ENCODE data around the gene C12orf60.

GRCh38 chr12:14827043-14827442, 23.6 kb downstream of the C12orf60 start:
- TF ChIP-seq, protein P1, sequence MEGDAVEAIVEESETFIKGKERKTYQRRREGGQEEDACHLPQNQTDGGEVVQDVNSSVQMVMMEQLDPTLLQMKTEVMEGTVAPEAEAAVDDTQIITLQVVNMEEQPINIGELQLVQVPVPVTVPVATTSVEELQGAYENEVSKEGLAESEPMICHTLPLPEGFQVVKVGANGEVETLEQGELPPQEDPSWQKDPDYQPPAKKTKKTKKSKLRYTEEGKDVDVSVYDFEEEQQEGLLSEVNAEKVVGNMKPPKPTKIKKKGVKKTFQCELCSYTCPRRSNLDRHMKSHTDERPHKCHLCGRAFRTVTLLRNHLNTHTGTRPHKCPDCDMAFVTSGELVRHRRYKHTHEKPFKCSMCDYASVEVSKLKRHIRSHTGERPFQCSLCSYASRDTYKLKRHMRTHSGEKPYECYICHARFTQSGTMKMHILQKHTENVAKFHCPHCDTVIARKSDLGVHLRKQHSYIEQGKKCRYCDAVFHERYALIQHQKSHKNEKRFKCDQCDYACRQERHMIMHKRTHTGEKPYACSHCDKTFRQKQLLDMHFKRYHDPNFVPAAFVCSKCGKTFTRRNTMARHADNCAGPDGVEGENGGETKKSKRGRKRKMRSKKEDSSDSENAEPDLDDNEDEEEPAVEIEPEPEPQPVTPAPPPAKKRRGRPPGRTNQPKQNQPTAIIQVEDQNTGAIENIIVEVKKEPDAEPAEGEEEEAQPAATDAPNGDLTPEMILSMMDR (IDR thresholded peaks at IDR 0.05; ENCODE audit: poor library complexity), result no peak
- TF ChIP-seq EZH2 (IDR thresholded peaks at IDR 0.05; ENCODE audit: borderline replicate concordance), result no peak
